Pulmonary artery endothelial cell (primary cell): Measurements from ENCODE around the gene SLC46A1. TPM values are rescaled to one million over a fixed set of nuclear protein-coding genes. Genes with fewer than 3 reads are reported as not detected.

Source experiments
- DNase-seq: peaks from one replicate; pipeline ENCODE4 v3.0.0-alpha.2; 2011; ENCODE audit warnings: low read depth, low spot score
- total RNA-seq: library from RNA; depleted of rRNA; stranded (reverse); fragments of >200 nt; gene quantifications from 2 replicates; pipeline ENCODE4 v1.2.3, GENCODE V29; 2014

SLC46A1 gene
- total RNA-seq, 1 donor from 2014 or later, result 3.8 TPM

- no peak for DNase-seq
These were observed 24.7 kb downstream of the SLC46A1 start for GRCh38 chr17:28381141-28381825.

- peak; percentile 75 for DNase-seq
These were observed 25.9 kb downstream of the SLC46A1 start for GRCh38 chr17:28379814-28380801.

- DNase-seq, result no peak
These were observed 33.1 kb downstream of the SLC46A1 start for GRCh38 chr17:28372945-28373274.

GRCh38 chr17:28372203-28372944 lies 33.6 kb downstream of the SLC46A1 start:
- no peak for DNase-seq

GRCh38 chr17:28371245-28372202 lies 34.5 kb downstream of the SLC46A1 start, which contains the start of gene SARM1:
Gene SARM1 (plus strand): TSS chr17:28371694. CDS start chr17:28372033, 339 bp downstream.
- DNase-seq, result peak; percentile 61

- DNase-seq, result no peak
These were observed 35.3 kb downstream of the SLC46A1 start for GRCh38 chr17:28370744-28371103.

- DNase-seq, result no peak
These were observed 35.8 kb downstream of the SLC46A1 start, which contains the start of gene VTN for GRCh38 chr17:28370035-28370743. Gene VTN (minus strand): TSS chr17:28370307. CDS start chr17:28370203, 104 bp downstream.

- no peak for DNase-seq
These were observed 36.4 kb downstream of the SLC46A1 start for GRCh38 chr17:28369684-28370034.

GRCh38 chr17:28368915-28369683 lies 36.9 kb downstream of the SLC46A1 start:
- no peak for DNase-seq

GRCh38 chr17:28368306-28368831 lies 37.6 kb downstream of the SLC46A1 start:
- DNase-seq, result no peak

- no peak for DNase-seq
These were observed 38.2 kb downstream of the SLC46A1 start for GRCh38 chr17:28367641-28368305.

- no peak for DNase-seq
These were observed 39.4 kb downstream of the SLC46A1 start for GRCh38 chr17:28366605-28367004.

GRCh38 chr17:28365487-28365886 lies 40.5 kb downstream of the SLC46A1 start:
- DNase-seq, result no peak

- no peak for DNase-seq
These were observed 41.2 kb downstream of the SLC46A1 start, which contains the start of gene SEBOX for GRCh38 chr17:28364665-28365363. Gene SEBOX (minus strand): TSS chr17:28365199. CDS start chr17:28365151, 48 bp downstream.

GRCh38 chr17:28363776-28364650 lies 42.0 kb downstream of the SLC46A1 start:
- DNase-seq, result no peak

GRCh38 chr17:28363186-28363585 lies 42.8 kb downstream of the SLC46A1 start:
- DNase-seq, result no peak

GRCh38 chr17:28357901-28358197 lies 48.2 kb downstream of the SLC46A1 start:
- DNase-seq, result no peak
